ENCODE data around the gene WNT9B. TPM values are rescaled to one million over a fixed set of nuclear protein-coding genes. Genes with fewer than 3 reads are reported as not detected.

Gene WNT9B
- total RNA-seq, 1 experiment from 2014 or later: not detected

- no peak overlapping the region for H3K4me3 ChIP-seq (ENCODE audit: low read depth in 2 of 2, low read length in 2 of 2)
- no peaks in the 10 kb centered on the region for H3K4me1 ChIP-seq (ENCODE audit: control insufficient read depth, insufficient read depth, low read length)
- ChIA-PET POLR2A (no interaction called here), CTCF (interaction anchor here (0.7 kb wide), 1 partner anchor 1030 kb away, joined by 3 read pairs; no protein-coding TSS in a partner anchor)
- no peaks in the 10 kb centered on the region for H3K9me3 ChIP-seq (ENCODE audit: control insufficient read depth, insufficient read depth, low read depth, low read length)
- TF ChIP-seq REST (IDR thresholded peaks at IDR 0.05; ENCODE audit: insufficient read depth in 1 of 2, low read depth in 2 of 2, low read length in 1 of 2) (no peak), TCF7L2 (IDR thresholded peaks at IDR 0.05; ENCODE audit: low read depth, low read length) (no peak), SIN3A (IDR thresholded peaks at IDR 0.05; ENCODE audit: borderline replicate concordance, insufficient read depth, low read depth, low read length) (no peak), POLR2AphosphoS5 (IDR thresholded peaks at IDR 0.05; ENCODE audit: low read depth, low read length) (no peak)
- TF ChIP-seq, protein P1, sequence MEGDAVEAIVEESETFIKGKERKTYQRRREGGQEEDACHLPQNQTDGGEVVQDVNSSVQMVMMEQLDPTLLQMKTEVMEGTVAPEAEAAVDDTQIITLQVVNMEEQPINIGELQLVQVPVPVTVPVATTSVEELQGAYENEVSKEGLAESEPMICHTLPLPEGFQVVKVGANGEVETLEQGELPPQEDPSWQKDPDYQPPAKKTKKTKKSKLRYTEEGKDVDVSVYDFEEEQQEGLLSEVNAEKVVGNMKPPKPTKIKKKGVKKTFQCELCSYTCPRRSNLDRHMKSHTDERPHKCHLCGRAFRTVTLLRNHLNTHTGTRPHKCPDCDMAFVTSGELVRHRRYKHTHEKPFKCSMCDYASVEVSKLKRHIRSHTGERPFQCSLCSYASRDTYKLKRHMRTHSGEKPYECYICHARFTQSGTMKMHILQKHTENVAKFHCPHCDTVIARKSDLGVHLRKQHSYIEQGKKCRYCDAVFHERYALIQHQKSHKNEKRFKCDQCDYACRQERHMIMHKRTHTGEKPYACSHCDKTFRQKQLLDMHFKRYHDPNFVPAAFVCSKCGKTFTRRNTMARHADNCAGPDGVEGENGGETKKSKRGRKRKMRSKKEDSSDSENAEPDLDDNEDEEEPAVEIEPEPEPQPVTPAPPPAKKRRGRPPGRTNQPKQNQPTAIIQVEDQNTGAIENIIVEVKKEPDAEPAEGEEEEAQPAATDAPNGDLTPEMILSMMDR (IDR thresholded peaks at IDR 0.05): no peak
- no TSS peak for BruUV-seq (replicated peaks)
- H3K27me3 ChIP-seq (ENCODE audit: control insufficient read depth, insufficient read depth, low read length): no peaks in the 10 kb centered on the region
- ATAC-seq (no peak), DNase-seq (ENCODE audit: low read depth, low spot score) (no peak)
- H3K27ac ChIP-seq (ENCODE audit: low read length): no peak overlapping the region
- intact Hi-C loops (cut with micrococcal nuclease; ENCODE audit: unreplicated experiment) (no loop called here), in situ Hi-C loops (cut with HindIII; ENCODE audit: low pct_unique_long_range_greater_than_20kb, low sequenced_read_pairs) (no loop called here)
- no peaks in the 10 kb centered on the region for H3K36me3 ChIP-seq (ENCODE audit: control insufficient read depth, insufficient read depth, low read length)
These were observed 33.2 kb downstream of the WNT9B start for GRCh38 chr17:46884552-46884951.

GRCh38 chr17:46885415-46886309, 34.3 kb downstream of the WNT9B start:
- no peak overlapping the region for H3K27ac ChIP-seq (ENCODE audit: low read length)
- H3K4me1 ChIP-seq (ENCODE audit: control insufficient read depth, insufficient read depth, low read length): no peaks in the 10 kb centered on the region
- TF ChIP-seq, protein P1 (IDR thresholded peaks at IDR 0.05): no peak
- no peak for TF ChIP-seq TCF7L2 (IDR thresholded peaks at IDR 0.05; ENCODE audit: low read depth, low read length)
- no peak for TF ChIP-seq REST (IDR thresholded peaks at IDR 0.05; ENCODE audit: insufficient read depth in 1 of 2, low read depth in 2 of 2, low read length in 1 of 2)
- TF ChIP-seq SIN3A (IDR thresholded peaks at IDR 0.05; ENCODE audit: borderline replicate concordance, insufficient read depth, low read depth, low read length): no peak
- TF ChIP-seq POLR2AphosphoS5 (IDR thresholded peaks at IDR 0.05; ENCODE audit: low read depth, low read length): no peak
- no peak overlapping the region for H3K4me3 ChIP-seq (ENCODE audit: low read depth in 2 of 2, low read length in 2 of 2)
- no peaks in the 10 kb centered on the region for H3K9me3 ChIP-seq (ENCODE audit: control insufficient read depth, insufficient read depth, low read depth, low read length)
- DNase-seq (ENCODE audit: low read depth, low spot score): no peak
- in situ Hi-C loops (cut with HindIII; ENCODE audit: low pct_unique_long_range_greater_than_20kb, low sequenced_read_pairs) (no loop called here), intact Hi-C loops (cut with micrococcal nuclease; ENCODE audit: unreplicated experiment) (no loop called here)
- no peak for ATAC-seq
- no peaks in the 10 kb centered on the region for H3K36me3 ChIP-seq (ENCODE audit: control insufficient read depth, insufficient read depth, low read length)
- BruUV-seq (replicated peaks): no TSS peak
- ChIA-PET POLR2A (interaction anchor here (0.8 kb wide), 1 partner anchor 8 kb away, joined by 4 read pairs; no protein-coding TSS in a partner anchor), CTCF (interaction anchor here (0.7 kb wide), 1 partner anchor 1031 kb away, joined by 3 read pairs; no protein-coding TSS in a partner anchor)
- no peaks in the 10 kb centered on the region for H3K27me3 ChIP-seq (ENCODE audit: control insufficient read depth, insufficient read depth, low read length)

Data from Panc1 (cell line).